AG04449 (cell line): Measurements from ENCODE around the gene UBR1.

Source experiments
- CTCF ChIA-PET: fragments of 350-600 bp; formaldehyde crosslinking; extraction: SDS; loops from one replicate; lab custom pipeline; 2021; ENCODE audit warnings: antibody characterized with exemption; lab: Yijun Ruan, JAX
- POLR2A ChIA-PET: fragments of 400-600, 350-600 bp; formaldehyde crosslinking; extraction: SDS; loops from one replicate; lab custom pipeline; 2020; ENCODE audit warnings: antibody characterized with exemption, inconsistent platforms; lab: Yijun Ruan, JAX
- DNase-seq: peaks from one replicate; pipeline ENCODE4 v3.0.0-alpha.2; 2010; ENCODE audit warnings: low read depth, low spot score
- H3K4me3 ChIP-seq: 2 replicates; pipeline ENCODE4 v1.5.1; 2011; ENCODE audit warnings: low read depth, mild to moderate bottlenecking, control low read depth, low read length
- CTCF ChIP-seq: IDR thresholded peaks from one replicate; pipeline ENCODE4 v1.5.1; 2011; ENCODE audit warnings: mild to moderate bottlenecking, moderate library complexity, low read length, control low read depth, inconsistent platforms; ENCODE audit not compliant: insufficient read depth; ENCODE audit errors: missing control alignments

UBR1 gene

GRCh38 chr15:43127752-43128151, 21.9 kb upstream of the UBR1 start:
- no peak overlapping the region for H3K4me3 ChIP-seq
- ChIA-PET POLR2A (no interaction called here), CTCF (no interaction called here)
- DNase-seq, result no peak
- no peak for TF ChIP-seq CTCF

DNA sequence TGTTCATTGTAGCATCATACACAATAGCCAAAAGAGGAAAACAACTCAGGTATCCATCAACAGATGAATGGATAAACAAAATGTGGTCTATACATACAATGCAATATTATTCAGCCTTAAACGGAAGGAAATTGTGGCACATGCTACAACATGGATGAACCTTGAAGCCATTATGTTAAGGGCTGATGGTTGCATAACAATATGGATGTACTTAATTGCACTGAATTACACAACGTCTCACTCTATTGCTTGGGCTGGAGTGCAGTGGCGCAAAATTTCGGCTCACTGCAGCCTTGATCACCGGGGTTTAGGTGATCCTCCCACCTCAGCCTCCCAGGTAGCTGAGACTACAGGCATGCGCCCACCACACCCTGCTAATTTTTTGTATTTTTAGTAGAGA, 20.5 kb upstream of the UBR1 start:
- POLR2A ChIA-PET, result no interaction called here
- DNase-seq, result no peak
- CTCF ChIA-PET, result no interaction called here

DNA sequence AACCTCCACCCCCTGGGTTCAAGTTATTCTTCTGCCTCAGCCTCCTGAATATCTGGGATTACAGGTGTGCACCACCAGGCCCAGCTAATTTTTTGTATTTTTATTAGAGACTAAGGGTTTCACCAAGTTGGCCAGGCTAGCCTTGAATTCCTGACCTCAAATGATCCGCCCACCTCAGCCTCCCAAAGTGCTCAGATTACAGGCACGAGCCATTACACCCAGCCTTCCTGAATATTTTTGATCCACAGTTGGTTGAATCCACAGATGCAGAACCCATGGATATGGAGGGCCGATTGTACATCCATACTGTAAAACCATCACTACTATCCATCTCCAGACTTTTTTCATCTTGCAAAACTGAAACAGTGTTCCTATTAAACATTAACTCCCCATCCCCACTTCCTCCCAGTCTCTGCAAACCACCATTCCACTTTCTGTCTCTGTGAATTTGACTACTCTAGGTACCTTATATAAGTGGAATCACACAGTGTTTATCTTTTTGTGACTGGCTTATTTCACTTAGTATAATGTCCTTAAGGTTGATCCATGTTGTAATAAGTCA, 19.3 kb upstream of the UBR1 start:
- CTCF ChIA-PET, result interaction anchor here (1.7 kb wide), 1 partner anchor 79 kb away, joined by 4 read pairs; no protein-coding TSS in a partner anchor
- TF ChIP-seq CTCF, result no peak
- no peak for DNase-seq
- POLR2A ChIA-PET, result no interaction called here
- H3K4me3 ChIP-seq, result no peak overlapping the region

More for the DNA sequence above, 20.5 kb upstream of the UBR1 start:
- no peak overlapping the region for H3K4me3 ChIP-seq
- no peak for TF ChIP-seq CTCF

GRCh38 chr15:43121863-43122262, 16.0 kb upstream of the UBR1 start:
- POLR2A ChIA-PET, result no interaction called here
- no peak for TF ChIP-seq CTCF
- CTCF ChIA-PET, result interaction anchor here (1.3 kb wide), 1 partner anchor 51 kb away, joined by 4 read pairs; no protein-coding TSS in a partner anchor
- H3K4me3 ChIP-seq, result no peak overlapping the region
- no peak for DNase-seq

GRCh38 chr15:43118829-43119228, 13.0 kb upstream of the UBR1 start:
- CTCF ChIA-PET, result interaction anchor here (1.0 kb wide), 1 partner anchor 12 kb away, joined by 3 read pairs; no protein-coding TSS in a partner anchor
- H3K4me3 ChIP-seq, result no peak overlapping the region
- TF ChIP-seq CTCF, result no peak
- POLR2A ChIA-PET, result no interaction called here
- no peak for DNase-seq

DNA sequence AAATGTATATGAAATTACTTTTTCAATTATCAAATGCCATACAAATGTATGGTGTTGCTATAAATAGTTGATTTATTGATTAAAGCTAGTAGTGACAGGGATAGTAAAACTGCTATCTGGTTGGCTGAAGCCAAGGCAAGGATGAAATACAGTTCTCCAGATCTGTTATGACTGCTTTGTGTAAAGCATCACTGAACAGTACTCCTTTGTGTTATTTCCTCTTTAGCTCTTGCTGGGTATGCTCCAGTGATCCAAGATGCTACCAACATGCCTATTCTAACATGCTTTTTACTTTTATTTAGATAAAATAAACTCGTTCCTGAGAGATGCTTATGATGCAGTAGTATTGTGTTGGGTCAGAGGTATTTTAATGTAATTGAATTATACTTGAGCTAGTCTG, 12.4 kb upstream of the UBR1 start:
- TF ChIP-seq CTCF, result no peak
- H3K4me3 ChIP-seq, result no peak overlapping the region
- no peak for DNase-seq
- ChIA-PET POLR2A (no interaction called here), CTCF (interaction anchor here (1.0 kb wide), 1 partner anchor 11 kb away, joined by 3 read pairs; no protein-coding TSS in a partner anchor)
